Erythroblast (primary cell): Measurements from ENCODE around the gene EPB41L2.

Source experiments
- GATA1 ChIP-seq: IDR thresholded peaks from 2 replicates; pipeline ENCODE4 v1.6.1; 2011; ENCODE audit warnings: low read depth, mild to moderate bottlenecking, control low read depth, low read length, moderate library complexity
- POLR2A ChIP-seq: IDR thresholded peaks from 2 replicates; pipeline ENCODE4 v1.6.1; 2011; ENCODE audit warnings: mild to moderate bottlenecking, low read length

DNA sequence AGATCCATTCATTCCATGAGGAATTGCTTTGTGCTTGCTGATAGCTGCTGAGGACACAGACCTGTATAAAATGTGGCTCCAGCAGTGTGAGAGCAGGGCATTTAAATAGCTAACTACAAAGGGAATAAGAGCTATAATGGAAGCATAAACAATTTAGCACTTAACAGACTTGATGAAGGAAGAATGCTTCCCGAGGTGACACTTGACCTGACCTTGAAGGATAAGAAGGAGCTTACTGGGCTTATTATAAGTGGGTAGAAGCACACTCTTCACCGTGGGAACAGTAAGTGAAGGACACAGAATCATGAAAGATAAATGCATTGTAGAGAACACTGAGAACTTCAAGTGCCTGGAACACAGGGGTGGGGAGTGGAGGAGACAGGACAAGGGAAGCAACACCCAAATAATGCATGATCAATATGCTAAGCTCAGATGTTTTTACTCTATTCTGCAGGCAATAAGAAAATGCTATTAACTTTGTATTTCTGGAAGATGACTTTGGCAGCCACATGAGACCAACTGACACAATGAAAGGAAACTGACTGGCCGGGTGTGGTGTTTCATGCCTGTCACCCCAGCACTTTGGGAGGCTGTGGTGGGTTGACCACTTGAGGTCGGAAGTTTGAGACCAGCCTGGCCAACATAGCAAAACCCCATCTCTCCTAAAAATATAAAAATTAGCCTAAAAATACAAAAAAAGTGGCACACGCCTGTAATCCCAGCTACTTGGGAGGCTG lies 84.2 kb downstream of the EPB41L2 start:
- TF ChIP-seq POLR2A (no peak), GATA1 (no peak)
